Upper lobe of left lung (tissue), 6 donors: Measurements from ENCODE around the gene TRIM7. TPM values are rescaled to one million over a fixed set of nuclear protein-coding genes. Genes with fewer than 3 reads are reported as not detected.
A peak's percentile ranks its signal among the peaks of the same experiment; 100 is the strongest.

ENCODE experiments used
- ATAC-seq, 2 donors: fragments of 200-7000 bp; cut with Tn5 transposase; one replicate each; pipeline ENCODE4 v1.9.1; 2022; ENCODE audit warnings: mild to moderate bottlenecking in 2 of 2, moderate library complexity in 2 of 2; ENCODE audit not compliant: low FRiP score in 2 of 2
- DNase-seq, 2 donors: peaks; one replicate each; pipeline ENCODE4 v3.0.0-alpha.2; 2019 to 2020
- H3K27ac ChIP-seq, 4 donors: fragments of 200-600 bp; sonication (generic); one replicate each; pipeline ENCODE4 v1.5.1; 2016 to 2019
- H3K27me3 ChIP-seq, 4 donors: fragments of 200-600 bp; sonication (generic); one replicate each; pipeline ENCODE4 v1.5.1; 2017 to 2019
- H3K36me3 ChIP-seq, 4 donors: fragments of 200-600 bp; sonication (generic); one replicate each; pipeline ENCODE4 v1.5.1; 2016 to 2019
- H3K4me1 ChIP-seq, 4 donors: fragments of 200-600 bp; sonication (generic); one replicate each; pipeline ENCODE4 v1.5.1; 2018 to 2019
- H3K4me3 ChIP-seq, 4 donors: fragments of 200-600 bp; sonication (generic); one replicate each; pipeline ENCODE4 v1.5.1; 2017 to 2019; ENCODE audit warnings: mild to moderate bottlenecking in 2 of 4, moderate library complexity in 1 of 4
- H3K9me3 ChIP-seq, 4 donors: fragments of 200-600 bp; sonication (generic); one replicate each; pipeline ENCODE4 v1.5.1; 2018 to 2019
- CTCF ChIP-seq, 6 experiments: fragments of 450-650 bp in 4 of 6; fragments of 200-600 bp in 2 of 6; sonication (generic) in 2 of 6; IDR thresholded peaks; one replicate each; pipeline ENCODE4 v1.5.1; 2016 to 2019; ENCODE audit warnings: antibody characterized with exemption in 6 of 6
- EP300 ChIP-seq, 4 donors: sonication (generic); formaldehyde crosslinking; IDR thresholded peaks; one replicate each; pipeline ENCODE4 v1.5.1; 2017; ENCODE audit warnings: antibody characterized with exemption in 4 of 4, control low read depth in 2 of 4
- POLR2A ChIP-seq, 4 donors: fragments of 450-650 bp; IDR thresholded peaks; one replicate each; pipeline ENCODE4 v1.5.1; 2016 to 2017; ENCODE audit warnings: antibody characterized with exemption in 4 of 4, mild to moderate bottlenecking in 2 of 4
- POLR2AphosphoS5 ChIP-seq, 2 donors: sonication (generic); formaldehyde crosslinking; IDR thresholded peaks; one replicate each; pipeline ENCODE4 v1.5.1; 2017; ENCODE audit warnings: antibody characterized with exemption in 2 of 2
- WGBS, 2 donors: methylation state at CpG; one replicate each; pipeline ENCODE4 v1.1.5; 2017 to 2018; 5-methylcytosine and 5-hydroxymethylcytosine counted together
- total RNA-seq, 6 donors: library from RNA; depleted of rRNA in 4 of 6; stranded (reverse); fragments of >200 nt in 4 of 6; gene quantifications; one replicate each; pipeline versions ENCODE4 v1.1.0 to v1.2.1, GENCODE V29; 2016 to 2021
- donor health status: DM: no; HTN: no; CAD: no; lungs with moderate emphysema.
- donor health status: DM: no; HTN: yes; CAD: no; lungs with severe emphysema.

Gene TRIM7
- total RNA-seq, 6 donors from 2014 or later = 0.83 to 6.7 (median 2.9) TPM

- H3K27ac ChIP-seq = peak overlapping the region in 1 of 4 donors; percentile 22
- ATAC-seq (no peak), DNase-seq (no peak)
- H3K9me3 ChIP-seq = no peaks in the 10 kb centered on the region
- no peaks in the 10 kb centered on the region for H3K27me3 ChIP-seq
- 93% methylated on average over 7 to 9 of the region's 9 CpGs for WGBS, 2 donors
- peaks cover 61 to 83% (median 79%) of the 10 kb centered on the region in 4 donors for H3K36me3 ChIP-seq
- H3K4me1 ChIP-seq = peaks cover 18 to 34% (median 23%) of the 10 kb centered on the region in 4 donors
- no peak for TF ChIP-seq POLR2A (IDR thresholded peaks at IDR 0.05)
- TF ChIP-seq EP300 (IDR thresholded peaks at IDR 0.05) = no peak
- no peak overlapping the region for H3K4me3 ChIP-seq
Observed at GRCh38 chr5:181239062-181239663, 34.2 kb upstream of the TRIM7 start.

- Histone ChIP-seq H3K27me3 (no peaks in the 10 kb centered on the region), H3K36me3 (peaks cover 62 to 96% (median 88%) of the 10 kb centered on the region in 4 donors), H3K4me3 (no peak overlapping the region), H3K27ac (no peak overlapping the region), H3K4me1 (peaks cover 18 to 31% (median 23%) of the 10 kb centered on the region in 4 donors), H3K9me3 (no peaks in the 10 kb centered on the region)
- no peak for TF ChIP-seq POLR2AphosphoS5 (IDR thresholded peaks at IDR 0.05)
- TF ChIP-seq EP300 (IDR thresholded peaks at IDR 0.05) = no peak
- no peak for TF ChIP-seq CTCF (IDR thresholded peaks at IDR 0.05)
- TF ChIP-seq POLR2A (IDR thresholded peaks at IDR 0.05) = no peak
- 87 to 90% methylated on average over 5 of the region's 5 CpGs for WGBS, 2 donors
- DNase-seq (no peak), ATAC-seq (no peak)
Observed at GRCh38 chr5:181237729-181238385, 32.9 kb upstream of the TRIM7 start.

GRCh38 chr5:181236954-181237641 lies 32.1 kb upstream of the TRIM7 start:
- Histone ChIP-seq H3K4me3 (no peak overlapping the region), H3K27ac (no peak overlapping the region), H3K9me3 (no peaks in the 10 kb centered on the region), H3K27me3 (no peaks in the 10 kb centered on the region), H3K36me3 (peaks cover 62 to 100% (median 94%) of the 10 kb centered on the region in 4 donors), H3K4me1 (peaks cover 12 to 24% (median 15%) of the 10 kb centered on the region in 4 donors)
- WGBS, 2 donors = 87 to 94% methylated on average over 10 of the region's 10 CpGs
- TF ChIP-seq EP300 (IDR thresholded peaks at IDR 0.05) = no peak
- no peak for DNase-seq
- no peak for ATAC-seq

GRCh38 chr5:181236471-181236870 lies 31.5 kb upstream of the TRIM7 start:
- 85 to 86% methylated on average over 5 to 6 of the region's 6 CpGs for WGBS, 2 donors
- H3K4me3 ChIP-seq = no peak overlapping the region
- no peak for DNase-seq
- H3K27me3 ChIP-seq = no peaks in the 10 kb centered on the region
- no peaks in the 10 kb centered on the region for H3K9me3 ChIP-seq
- peaks cover 6 to 17% (median 9%) of the 10 kb centered on the region in 4 donors for H3K4me1 ChIP-seq
- ATAC-seq = no peak
- TF ChIP-seq POLR2AphosphoS5 (IDR thresholded peaks at IDR 0.05) (no peak), POLR2A (IDR thresholded peaks at IDR 0.05) (no peak), EP300 (IDR thresholded peaks at IDR 0.05) (no peak), CTCF (IDR thresholded peaks at IDR 0.05) (no peak)
- H3K36me3 ChIP-seq = peaks cover 55 to 99% (median 90%) of the 10 kb centered on the region in 4 donors
- H3K27ac ChIP-seq = no peak overlapping the region

DNA sequence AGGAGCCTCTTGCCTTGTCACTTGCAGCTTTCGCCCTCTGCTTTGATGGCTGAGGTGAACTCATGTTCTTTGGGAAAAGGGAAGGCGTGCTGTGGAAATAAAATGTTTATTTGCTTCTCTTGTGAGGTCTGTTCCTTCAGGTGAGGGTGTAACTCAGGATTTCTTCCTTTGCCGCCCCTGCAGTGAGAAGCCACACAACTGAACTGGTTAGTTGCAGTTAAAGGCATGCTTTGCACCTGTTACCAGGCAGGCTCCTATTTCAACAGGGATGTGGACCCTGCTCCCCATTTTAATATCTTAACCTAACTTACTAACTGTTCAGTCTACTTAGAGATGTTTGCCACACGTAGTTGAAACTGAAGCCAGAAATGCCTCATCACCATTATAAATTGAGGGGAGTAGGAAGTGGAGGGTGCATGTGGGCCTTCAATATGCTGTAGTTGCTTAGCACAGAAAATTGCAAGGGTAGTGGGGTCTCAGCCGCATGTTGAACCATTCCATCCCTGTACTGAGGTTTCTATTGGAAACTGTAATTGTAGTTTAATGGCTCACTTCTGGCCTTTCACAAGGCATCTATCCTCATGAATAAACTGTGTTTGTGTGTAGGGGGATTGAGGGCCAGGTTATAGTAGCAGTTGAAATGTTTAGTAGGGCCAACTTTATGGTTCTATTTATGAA lies 30.8 kb upstream of the TRIM7 start:
- DNase-seq (no peak), ATAC-seq (no peak)
- no peaks in the 10 kb centered on the region for H3K9me3 ChIP-seq
- H3K36me3 ChIP-seq = peaks cover 49 to 99% (median 88%) of the 10 kb centered on the region in 4 donors
- H3K4me1 ChIP-seq = peaks cover 0 to 11% (median 2%) of the 10 kb centered on the region in 4 donors
- H3K27me3 ChIP-seq = no peaks in the 10 kb centered on the region
- H3K4me3 ChIP-seq = no peak overlapping the region
- TF ChIP-seq CTCF (IDR thresholded peaks at IDR 0.05) = no peak
- TF ChIP-seq POLR2A (IDR thresholded peaks at IDR 0.05) = no peak
- no peak for TF ChIP-seq POLR2AphosphoS5 (IDR thresholded peaks at IDR 0.05)
- TF ChIP-seq EP300 (IDR thresholded peaks at IDR 0.05) = no peak
- 86 to 96% methylated on average over 4 to 5 of the region's 5 CpGs for WGBS, 2 donors
- H3K27ac ChIP-seq = no peak overlapping the region
